Gastrocnemius medialis (tissue), 4 donors: ENCODE measurements around the gene AGAP1.

Experiments used
- POLR2A ChIP-seq, 2 donors: fragments of 450-650 bp; IDR thresholded peaks; one replicate each; pipeline ENCODE4 v1.6.1; 2017; ENCODE audit warnings: antibody characterized with exemption in 2 of 2, mild to moderate bottlenecking in 2 of 2, moderate library complexity in 2 of 2
- TF ChIP-seq, protein P1 (sequence below), 5 experiments: fragments of 450-650 bp in 3 of 5; fragments of 200-600 bp in 2 of 5; sonication (generic) in 2 of 5; IDR thresholded peaks in 4 of 5; conservative IDR thresholded peaks in 1 of 5; 1 replicate in 4 of 5; 2 replicates in 1 of 5; pipeline ENCODE4 v1.5.1; 2016 to 2019; ENCODE audit warnings: antibody characterized with exemption in 5 of 5, mild to moderate bottlenecking in 3 of 5, moderate library complexity in 3 of 5

GRCh38 chr2:235486729-235487128, 7.1 kb upstream of the AGAP1 start:
- TF ChIP-seq, protein P1, sequence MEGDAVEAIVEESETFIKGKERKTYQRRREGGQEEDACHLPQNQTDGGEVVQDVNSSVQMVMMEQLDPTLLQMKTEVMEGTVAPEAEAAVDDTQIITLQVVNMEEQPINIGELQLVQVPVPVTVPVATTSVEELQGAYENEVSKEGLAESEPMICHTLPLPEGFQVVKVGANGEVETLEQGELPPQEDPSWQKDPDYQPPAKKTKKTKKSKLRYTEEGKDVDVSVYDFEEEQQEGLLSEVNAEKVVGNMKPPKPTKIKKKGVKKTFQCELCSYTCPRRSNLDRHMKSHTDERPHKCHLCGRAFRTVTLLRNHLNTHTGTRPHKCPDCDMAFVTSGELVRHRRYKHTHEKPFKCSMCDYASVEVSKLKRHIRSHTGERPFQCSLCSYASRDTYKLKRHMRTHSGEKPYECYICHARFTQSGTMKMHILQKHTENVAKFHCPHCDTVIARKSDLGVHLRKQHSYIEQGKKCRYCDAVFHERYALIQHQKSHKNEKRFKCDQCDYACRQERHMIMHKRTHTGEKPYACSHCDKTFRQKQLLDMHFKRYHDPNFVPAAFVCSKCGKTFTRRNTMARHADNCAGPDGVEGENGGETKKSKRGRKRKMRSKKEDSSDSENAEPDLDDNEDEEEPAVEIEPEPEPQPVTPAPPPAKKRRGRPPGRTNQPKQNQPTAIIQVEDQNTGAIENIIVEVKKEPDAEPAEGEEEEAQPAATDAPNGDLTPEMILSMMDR (IDR thresholded peaks at IDR 0.05 in 4 of 5, conservative IDR thresholded peaks at IDR 0.05 in 1 of 5), result no peak
- TF ChIP-seq POLR2A (IDR thresholded peaks at IDR 0.05), result no peak
